SW 1271 (cell line): ENCODE results near the gene MYH7B.
A peak's percentile ranks its signal among the peaks of the same experiment; 100 is the strongest.

Experiments used
- DNase-seq, 2 experiments: peaks; one replicate each; lab custom pipeline; 2025; lab: John Stamatoyannopoulos, UW

Gene MYH7B

DNA sequence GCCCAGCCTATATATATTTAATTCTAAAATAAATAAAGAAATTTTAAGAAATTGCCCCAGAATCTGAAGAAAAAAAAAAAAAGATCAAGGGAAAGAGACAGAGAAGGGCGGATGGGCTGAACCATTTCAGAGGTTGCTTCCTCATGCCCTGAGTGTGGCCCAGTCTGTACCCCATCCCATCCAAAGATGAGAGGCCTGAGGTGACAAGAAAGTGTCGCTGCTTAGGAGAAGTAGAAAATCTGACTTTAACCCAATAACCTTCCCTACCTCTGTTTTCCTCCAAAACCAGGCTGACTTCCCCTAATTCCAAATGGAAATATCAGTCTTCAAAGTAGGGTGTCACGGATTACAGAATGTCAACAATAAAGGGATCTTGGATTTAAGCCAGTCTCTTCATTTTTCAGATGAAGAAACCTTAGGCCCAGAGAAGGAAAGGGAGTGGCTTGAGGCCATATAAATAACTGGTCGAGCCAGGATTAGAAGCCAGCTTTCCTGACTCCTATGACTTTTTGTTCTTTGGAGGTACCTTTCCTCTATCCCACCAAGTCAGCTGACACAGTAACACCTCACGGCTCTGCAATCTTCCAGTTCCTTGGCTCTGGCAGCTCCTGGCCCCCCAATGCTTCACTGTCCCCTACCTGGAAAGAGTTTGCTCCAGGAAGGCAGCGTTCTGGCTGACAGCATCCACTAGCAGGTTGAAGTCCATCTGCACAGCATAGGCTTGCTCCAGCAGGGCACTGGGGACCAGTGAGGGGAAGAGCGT lies 10.2 kb upstream of the MYH7B start:
- DNase-seq = no peak

DNA sequence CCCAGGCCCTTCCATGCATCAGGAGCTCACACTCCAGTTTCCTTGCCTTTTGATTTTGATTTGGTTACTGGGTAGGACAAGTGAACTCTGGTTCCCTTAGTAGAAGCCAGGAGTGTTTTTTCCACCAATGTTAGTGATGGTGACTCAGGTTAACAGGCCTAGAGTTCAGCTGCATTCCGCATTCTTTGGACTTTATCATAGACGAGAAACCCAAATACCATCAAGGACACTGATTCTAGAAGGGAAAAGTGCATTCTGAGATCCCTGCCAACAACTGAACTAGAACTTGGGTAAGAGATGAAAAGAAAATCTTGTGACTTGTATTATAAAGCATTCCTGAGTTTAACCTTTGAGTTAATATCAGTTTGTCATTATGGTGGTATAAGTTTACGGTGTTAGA lies 9.0 kb upstream of the MYH7B start:
- DNase-seq = no peak

DNA sequence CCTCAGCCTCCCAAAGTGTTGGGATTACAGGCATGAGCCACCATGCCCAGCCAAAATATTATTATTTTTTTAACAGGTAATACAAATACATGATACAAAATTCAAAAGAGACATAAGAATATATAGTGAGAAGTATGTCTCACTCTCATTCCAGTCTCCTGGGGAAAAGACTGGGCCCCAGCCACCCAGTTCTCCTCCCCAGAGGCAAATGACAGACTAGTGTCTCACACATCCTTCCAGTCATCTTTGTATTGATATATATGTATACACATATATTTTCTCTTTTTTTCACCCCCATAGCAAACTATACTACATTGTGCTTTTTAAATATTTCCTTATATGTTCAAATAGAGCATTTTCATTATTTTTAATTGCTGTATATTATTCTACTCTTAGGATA lies 8.3 kb upstream of the MYH7B start:
- DNase-seq = no peak

DNA sequence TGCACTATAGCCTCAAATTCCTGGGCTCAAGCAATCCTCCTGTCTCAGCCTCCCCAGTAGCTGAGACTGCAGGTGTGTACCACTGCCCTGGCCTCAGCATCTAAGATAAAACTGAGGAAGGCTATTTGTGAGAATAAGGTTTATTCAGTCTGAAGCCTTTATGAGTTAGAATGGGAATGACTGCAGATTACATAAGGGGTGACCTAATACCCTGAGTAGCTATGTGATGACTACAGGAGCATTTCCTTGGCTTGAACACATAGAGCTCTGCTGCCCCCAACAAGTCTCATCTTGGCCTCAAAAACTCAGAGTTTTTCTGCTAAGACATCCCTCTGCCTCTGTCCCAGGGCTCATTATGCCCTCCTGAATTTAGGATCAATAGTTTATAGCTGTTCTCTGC lies 7.6 kb upstream of the MYH7B start:
- DNase-seq = peak; percentile 41 to 65

DNA sequence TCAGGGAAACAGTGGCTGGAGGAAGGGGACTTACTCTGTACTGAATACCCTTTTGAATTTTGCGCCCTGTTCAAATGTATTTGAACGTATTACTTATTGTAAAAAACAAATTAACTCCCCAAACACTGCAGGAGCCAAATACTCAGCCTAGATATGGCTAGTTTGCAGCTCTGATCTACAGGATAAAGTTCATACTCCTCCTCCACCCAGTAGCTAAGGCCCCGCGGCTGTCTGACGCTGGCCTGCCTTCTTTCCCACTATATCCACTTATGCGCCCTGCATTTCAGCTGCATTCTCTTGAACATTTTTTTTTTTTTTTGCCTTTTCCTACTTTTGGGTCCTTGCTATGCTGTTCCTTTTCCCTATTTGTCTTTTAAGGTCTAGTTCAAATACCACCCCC lies 6.5 kb upstream of the MYH7B start:
- DNase-seq = no peak

DNA sequence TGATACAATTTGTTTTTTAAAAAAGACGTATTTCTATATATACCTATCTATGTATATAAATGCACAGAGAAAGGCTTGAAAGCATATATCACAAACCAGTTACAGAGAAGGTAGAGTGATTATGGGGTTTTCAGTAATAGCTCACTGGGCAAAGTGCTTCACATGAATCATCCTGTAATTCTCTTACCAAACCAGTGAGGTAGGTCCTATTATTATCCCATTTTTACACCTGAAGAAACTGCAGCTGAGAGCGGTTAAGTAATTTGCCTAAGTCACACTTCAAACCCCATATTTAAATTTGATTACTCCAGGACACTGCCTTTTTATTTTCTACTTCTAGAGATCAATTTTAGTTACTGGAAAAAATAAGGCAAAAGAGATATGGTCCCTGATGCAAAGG lies 4.4 kb upstream of the MYH7B start:
- no peak for DNase-seq

DNA sequence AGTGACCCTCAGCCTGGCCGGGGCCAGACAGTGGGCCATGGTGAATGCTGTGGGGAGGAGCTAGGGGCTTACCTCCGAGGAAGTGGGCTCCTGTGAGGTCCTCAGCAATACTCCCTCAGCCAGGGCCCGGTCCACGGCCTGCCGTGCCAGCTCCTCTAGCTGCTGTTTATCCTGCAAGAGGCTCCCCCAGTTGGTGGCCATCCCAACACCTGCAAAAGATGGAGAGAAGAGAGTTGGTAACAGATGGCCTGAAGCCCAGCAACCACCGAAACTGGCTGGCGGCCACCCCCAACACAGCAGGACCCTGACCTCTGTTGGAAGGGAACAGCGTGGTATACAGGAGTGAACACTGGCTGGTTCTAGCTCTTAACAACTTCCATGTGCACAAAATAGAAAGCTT lies 4.0 kb upstream of the MYH7B start:
- DNase-seq = no peak

DNA sequence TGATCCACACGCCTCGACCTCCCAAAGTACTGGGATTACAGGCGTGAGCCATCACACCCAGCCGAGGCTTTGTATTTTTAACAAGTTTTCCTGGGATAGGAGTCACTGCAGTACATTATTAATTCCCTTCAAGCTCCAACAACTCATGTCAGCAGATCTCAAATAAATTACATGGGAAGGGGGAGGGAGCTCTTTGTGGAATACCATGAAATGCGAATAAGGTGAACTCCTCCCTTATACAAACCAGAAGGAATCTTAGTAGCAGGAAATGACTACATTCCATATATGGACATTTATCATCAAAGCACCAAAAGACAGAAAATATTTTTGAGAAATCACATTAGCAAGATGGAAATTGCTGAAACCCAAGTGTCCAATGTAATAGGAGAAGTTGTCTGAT lies 3.0 kb upstream of the MYH7B start:
- DNase-seq = no peak

DNA sequence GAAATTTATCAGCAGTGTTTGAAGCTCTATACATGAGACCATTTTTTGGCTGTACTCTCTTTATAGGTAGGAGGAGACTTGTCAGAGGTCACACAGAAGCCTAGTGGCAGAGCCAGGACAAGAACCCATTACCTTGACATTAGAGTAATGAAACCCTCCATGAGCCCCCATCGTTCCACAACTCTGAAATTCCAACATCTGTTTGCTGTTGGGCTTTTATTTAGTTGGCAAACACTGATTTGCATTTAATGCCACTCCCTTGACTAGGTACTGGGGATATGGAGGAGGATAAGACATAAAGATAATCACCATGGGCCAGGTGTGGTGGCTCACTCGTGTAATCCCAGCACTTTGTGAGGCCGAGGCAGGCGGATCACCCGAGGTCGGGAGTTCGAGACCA lies 1.7 kb upstream of the MYH7B start:
- DNase-seq = no peak

DNA sequence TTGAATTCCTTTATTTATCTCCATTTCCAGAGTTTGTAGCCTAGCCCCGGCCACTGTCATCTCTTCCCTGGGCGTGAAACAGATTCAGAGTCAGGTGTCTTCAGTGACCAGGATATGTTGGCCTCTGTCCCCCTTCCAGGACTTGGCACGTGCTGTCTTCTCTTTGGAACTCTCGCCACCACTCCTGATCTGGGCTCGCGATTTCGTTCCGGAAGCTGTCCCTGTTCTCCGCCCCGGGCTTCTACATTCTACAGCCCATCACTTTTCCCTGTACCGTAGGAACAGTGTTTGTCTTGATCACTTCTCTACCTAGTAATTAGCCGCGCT lies 801 bp upstream of the MYH7B start:
- peak; percentile 77 to 88 for DNase-seq

DNA sequence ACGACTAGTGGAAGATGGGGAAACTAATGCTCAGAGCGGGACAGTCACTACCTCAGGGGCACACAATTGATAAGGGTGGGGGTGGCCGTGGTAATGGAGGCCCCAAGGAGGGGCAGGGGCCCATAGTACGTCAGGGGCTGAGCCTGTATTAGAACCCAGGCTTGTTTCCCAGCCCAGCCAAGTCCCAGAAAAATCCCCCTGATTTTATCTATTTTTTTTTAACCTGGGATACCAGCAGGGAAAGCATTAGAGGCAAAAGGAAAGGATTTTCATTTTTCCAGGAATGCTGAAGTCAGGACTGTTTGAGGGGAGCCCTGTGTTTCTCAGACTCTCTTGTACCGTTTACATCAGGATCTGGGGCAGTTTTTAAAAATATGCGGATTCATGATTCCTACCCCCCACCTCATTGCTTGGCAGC lies 382 bp downstream of the MYH7B start:
- DNase-seq = no peak

DNA sequence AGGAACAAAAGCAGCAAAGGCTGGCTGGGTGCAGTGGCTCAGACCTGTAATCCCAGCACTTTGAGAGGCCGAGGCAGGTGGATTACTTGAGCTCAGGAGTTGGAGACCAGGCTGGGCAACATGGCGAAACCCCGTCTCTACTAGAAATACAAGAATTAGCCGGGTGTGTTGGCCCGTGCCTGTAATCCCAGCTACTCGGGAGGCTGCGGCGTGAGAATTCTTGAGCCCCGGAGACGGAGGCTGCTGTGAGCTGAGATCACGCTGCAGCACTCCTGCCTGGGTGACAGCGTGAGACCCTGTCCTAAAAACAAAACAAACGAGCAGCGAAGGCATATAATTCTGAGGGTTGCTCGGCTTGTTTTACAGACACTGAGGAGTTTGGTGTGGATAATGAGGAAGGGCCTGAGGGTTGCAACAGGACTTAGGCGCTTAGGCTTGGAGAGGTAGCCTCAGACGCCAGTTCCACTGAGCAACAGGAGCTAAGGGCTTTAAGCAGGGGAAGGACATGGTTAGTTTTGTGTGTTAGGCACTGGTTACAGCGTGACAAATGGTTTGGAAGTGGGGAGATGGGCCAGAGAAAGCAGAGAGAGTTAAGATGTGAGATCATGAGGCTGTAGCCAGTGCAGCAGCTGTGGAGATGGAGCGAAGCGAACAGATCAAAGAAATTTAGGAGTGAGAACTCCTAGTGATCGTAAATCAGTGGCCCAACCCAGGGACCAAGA lies 1.2 kb downstream of the MYH7B start:
- no peak for DNase-seq

DNA sequence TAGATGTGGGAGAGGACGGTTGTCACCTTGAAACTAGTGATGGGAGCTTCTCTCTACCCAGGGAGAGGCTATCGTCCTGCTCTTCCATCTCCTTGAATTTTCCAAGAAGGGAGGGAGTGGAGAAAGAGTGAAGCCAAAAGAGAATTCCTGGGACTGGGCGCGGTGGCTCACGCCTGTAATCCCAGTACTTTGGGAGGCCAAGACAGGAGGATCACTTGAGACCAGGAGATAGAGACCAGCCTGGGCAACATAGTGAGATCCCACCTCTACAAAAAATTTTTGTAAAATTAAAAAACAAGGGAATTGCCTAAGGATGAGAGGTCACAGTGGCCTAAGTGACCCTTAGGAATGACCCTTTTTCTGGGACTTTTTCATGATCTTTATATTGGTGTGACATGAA lies 8.8 kb downstream of the MYH7B start:
- DNase-seq = no peak

DNA sequence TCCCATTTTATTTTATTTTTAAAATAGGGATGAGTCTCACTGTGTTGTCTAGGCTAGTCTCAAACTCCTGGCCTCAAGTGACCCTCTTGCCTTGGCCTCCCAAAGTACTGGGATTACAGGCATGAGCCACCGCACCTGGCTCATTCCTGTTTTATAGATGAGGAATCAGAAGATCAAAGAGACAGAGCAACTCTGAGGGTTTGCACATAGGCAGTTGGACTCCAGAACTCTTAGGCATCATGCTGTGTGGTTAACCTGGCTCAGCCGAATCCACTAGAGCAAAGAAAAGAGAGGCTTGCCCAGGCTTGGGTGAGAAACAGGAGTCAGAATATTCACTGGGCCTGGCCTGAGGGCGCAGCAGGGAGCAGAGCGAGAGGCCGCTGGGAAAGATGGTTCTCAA lies 9.4 kb downstream of the MYH7B start:
- no peak for DNase-seq

DNA sequence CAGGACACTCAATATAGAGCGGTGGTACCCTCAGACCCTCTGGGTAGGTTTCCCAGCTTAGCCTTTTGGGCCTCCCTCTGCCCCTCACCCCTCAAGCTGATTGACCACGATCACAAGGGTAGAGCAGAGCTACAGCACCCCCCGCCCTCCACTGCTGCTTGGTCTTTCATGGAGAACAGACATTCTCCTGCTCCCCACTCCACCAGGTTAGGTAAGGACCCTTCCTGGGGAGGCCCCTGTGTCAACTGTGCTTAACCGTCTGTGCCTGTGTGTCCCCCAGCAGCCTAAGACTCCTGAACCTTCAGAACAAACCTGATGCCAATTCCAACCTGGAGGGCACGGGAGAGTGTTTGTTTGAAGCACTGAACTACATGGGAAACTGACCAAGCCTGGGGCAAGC lies 11.8 kb downstream of the MYH7B start:
- DNase-seq = no peak

DNA sequence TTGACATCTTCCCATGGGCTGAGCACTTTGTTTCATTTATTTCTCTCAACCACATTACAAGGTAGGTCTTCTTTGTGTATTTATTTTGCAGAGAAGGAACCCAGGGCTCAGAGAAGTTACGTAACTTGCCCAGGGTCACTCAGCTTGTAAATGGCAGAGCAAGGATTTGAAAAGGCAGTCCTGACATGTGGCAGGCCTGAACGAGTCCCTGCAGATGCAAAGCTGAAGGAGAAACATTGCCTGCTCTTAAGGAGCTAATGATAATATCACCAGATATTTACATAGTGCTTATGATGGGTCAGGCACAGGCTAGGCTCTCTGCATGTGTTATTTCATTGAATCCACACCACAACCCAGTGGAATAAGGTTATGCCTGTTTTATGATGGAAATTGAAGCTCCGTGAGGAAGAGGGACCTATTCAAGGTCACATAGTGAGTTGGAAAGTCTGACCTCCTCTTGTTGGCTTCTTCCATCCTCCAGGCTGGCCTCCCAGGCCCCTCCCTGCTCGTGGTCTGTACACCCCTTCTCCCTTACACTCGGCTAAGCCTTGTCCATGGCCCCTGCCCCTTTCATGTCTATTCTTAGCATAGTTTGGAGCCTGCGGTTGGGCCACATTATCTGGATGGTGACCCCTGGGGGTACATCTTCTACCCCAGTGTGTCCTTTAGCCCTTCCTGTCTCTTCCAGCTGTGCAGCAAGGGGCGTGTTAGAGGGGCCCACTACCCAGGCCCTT lies 12.5 kb downstream of the MYH7B start:
- no peak for DNase-seq

DNA sequence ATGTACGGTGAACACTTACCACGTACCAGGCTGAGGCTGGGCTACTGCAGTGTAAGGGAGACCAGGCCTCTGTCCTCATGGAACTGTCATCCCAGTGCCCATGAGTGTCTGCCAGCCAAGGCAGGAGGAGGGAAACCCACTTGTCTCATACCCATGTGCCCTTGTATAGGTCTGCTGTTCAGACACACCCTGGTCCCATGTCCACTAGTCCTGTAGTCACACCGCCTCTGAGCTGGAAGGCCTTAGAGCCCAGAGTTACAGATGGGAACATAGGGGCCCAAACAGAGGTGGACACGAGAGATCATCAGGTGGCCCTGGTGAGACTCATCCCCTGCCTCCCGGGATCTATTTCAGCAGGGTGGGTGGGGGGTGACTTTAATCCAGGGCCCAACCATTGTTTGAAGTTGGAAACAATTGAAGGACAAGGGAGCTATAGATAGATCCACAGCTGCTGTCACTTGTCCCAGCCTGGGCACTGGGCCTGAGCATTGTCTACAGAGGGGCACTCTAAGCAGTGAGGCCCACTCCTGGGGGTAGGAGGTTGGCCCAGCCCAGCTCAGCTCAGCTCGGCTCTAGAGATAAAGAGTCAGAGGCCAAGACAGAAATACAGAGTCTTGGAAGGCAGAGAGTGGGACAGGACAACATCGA lies 14.6 kb downstream of the MYH7B start:
- no peak for DNase-seq

DNA sequence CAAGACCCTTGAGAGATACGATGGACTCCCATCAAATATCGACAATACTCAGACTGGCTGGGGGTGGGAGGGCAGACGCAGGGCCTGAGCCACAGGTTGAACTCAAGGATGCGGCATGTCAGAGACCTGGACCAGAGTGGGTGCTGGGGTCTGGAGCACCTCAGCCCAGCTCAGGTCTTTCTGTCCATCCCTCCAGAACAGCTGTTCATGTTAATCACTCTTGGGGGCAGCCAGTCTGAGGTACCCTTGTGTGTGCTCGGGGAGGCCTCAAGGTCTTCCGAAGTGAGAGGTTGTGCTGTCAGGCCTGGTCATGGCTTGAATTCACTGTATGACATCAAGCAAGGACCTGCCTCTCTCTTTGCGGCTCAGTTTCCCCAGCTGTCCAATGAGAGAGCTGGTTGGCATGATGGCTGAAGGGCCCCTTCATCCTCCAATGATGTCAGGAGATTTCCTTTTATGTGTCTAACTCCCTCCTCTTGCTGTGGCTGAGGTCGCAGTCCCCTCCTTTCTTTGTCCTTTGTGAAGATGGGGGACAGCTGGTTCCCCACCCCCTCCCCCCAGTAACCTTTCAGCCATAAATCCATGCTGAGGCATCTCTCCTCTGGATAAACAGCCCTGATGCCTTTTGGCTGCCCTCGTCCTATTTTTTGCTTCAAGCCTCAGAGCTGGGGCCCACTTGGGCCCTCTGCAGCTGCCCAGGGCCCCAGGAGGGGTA lies 15.3 kb downstream of the MYH7B start:
- no peak for DNase-seq

DNA sequence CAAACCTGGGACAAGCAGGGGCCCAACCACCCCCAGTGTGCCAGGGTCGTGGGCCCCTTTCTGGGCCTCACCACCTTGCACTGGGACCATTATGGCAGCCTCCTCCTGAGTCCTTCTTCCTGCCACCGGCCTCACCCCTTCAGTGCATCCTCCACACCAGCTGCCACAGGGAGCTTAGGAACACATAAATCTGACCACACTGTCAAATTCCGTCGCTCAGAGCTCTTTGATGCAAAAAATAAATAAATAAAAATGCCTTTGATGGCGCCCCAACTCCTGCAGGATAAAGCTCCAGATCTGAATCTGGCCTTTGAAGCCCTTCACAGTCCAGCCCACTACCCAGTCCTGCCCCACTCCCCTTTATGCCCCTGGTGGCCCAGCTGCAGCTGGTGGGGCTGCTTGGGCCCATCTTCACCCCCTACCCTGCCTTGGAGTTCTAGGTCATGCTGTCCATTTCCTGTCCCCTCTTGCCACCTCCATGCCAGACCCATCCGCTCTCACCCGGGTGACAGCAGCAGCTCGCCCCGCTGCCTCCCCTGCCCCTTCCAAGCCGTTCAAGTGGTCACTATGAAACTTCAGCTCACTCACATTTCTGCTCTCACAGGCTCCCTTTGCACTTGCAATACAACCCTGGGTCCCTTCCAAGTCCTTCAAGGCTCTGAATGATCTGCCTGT lies 16.0 kb downstream of the MYH7B start:
- no peak for DNase-seq

DNA sequence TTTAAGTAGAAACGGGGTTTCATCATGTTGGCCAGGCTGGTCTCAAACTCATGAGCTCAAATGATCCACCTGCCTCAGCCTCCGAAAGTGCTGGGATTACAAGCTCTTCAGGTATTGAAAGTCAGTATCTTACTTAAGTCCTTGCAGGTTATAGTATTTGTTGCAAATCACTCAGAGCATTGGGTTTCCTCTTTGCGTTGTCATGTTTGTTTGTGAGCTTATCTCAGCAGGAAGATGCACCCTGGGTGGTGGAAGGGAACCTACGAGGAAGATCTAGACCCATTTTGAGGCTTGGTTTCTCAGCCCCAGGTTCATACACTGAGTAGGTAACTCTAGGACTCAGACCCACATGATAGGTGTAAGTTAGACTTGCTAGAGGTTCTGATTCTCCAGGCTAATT lies 18.6 kb downstream of the MYH7B start:
- no peak for DNase-seq

DNA sequence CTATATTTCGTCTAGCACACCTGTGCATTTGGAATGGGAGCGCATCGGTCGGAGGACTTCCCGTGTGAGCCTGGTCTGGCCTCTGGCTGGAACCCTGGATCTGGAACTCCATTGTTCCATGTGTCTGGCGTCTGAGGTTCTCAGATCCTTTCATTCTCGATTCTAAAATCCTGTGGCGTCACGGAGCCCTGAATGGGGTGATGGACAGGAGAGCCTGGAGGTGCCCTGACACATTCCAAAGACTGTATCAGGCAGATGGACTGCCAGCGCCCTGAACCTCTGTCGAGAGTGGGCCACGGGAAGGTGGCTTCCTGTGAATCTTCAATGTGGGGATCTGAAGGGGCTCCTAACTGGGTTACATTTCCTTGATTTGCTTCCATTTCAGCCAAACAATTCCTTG lies 20.6 kb downstream of the MYH7B start:
- no peak for DNase-seq
